ENCODE measurements around the gene CALCA. TPM values are rescaled to one million over a fixed set of nuclear protein-coding genes. Genes with fewer than 3 reads are reported as not detected.

Gene CALCA
- total RNA-seq, 2 experiments from 2014 or later, result not detected

GRCh38 chr11:14973621-14974514 is 1.7 kb upstream of the CALCA start:
- ChIA-PET CTCF (interaction anchor here (0.5 to 4.5 kb wide), 18 partner anchors 10 to 644 kb away, joined by 3 to 39 read pairs (median 4); partner anchors contain the start of gene CALCB), POLR2A (interaction anchor here (0.7 to 1.8 kb wide), 2 partner anchors 66 to 82 kb away, joined by 3 to 6 read pairs; partner anchors contain the start of gene CYP2R1)
- H3K36me3 Mint-ChIP-seq (ENCODE audit: low read depth), result no peaks in the 10 kb centered on the region
- H3K4me3 Mint-ChIP-seq, result peak overlapping the region; percentile 16
- H3K27me3 Mint-ChIP-seq, result peaks cover 77% of the 10 kb centered on the region
- peak; percentile 26 for DNase-seq
- H3K9me3 Mint-ChIP-seq, result no peaks in the 10 kb centered on the region
- peaks cover 30% of the 10 kb centered on the region for H3K4me1 Mint-ChIP-seq
- H3K27ac Mint-ChIP-seq, result no peak overlapping the region

- H3K27ac Mint-ChIP-seq, result no peak overlapping the region
- CTCF ChIA-PET, result interaction anchor here (0.5 to 4.5 kb wide), 7 partner anchors 18 to 438 kb away, joined by 3 to 39 read pairs (median 10); partner anchors contain the start of gene CALCB
- H3K27me3 Mint-ChIP-seq, result peaks cover 75% of the 10 kb centered on the region
- DNase-seq, result no peak
- H3K9me3 Mint-ChIP-seq, result no peaks in the 10 kb centered on the region
- H3K4me3 Mint-ChIP-seq, result peak overlapping the region; percentile 13
- peaks cover 30% of the 10 kb centered on the region for H3K4me1 Mint-ChIP-seq
- POLR2A ChIA-PET, result interaction anchor here (1.8 kb wide), 1 partner anchor 65 kb away, joined by 6 read pairs; no protein-coding TSS in a partner anchor
- H3K36me3 Mint-ChIP-seq (ENCODE audit: low read depth), result no peaks in the 10 kb centered on the region
These were observed 687 bp upstream of the CALCA start for GRCh38 chr11:14972581-14973495.

GRCh38 chr11:14969901-14970323 is 2.2 kb downstream of the CALCA start:
- DNase-seq, result peak; percentile 59
- no peak overlapping the region for H3K4me3 Mint-ChIP-seq
- H3K36me3 Mint-ChIP-seq (ENCODE audit: low read depth), result no peaks in the 10 kb centered on the region
- no peak overlapping the region for H3K27ac Mint-ChIP-seq
- ChIA-PET POLR2A (no interaction called here), CTCF (interaction anchor here (0.6 to 1.3 kb wide), 7 partner anchors 11 to 1229 kb away, joined by 3 to 8 read pairs (median 4); no protein-coding TSS in a partner anchor)
- H3K9me3 Mint-ChIP-seq, result no peaks in the 10 kb centered on the region
- H3K4me1 Mint-ChIP-seq, result peaks cover 24% of the 10 kb centered on the region
- H3K27me3 Mint-ChIP-seq, result peaks cover 59% of the 10 kb centered on the region

GRCh38 chr11:14967581-14968243 is 4.4 kb downstream of the CALCA start:
- Mint-ChIP-seq H3K9me3 (no peaks in the 10 kb centered on the region), H3K36me3 (ENCODE audit: low read depth) (no peaks in the 10 kb centered on the region), H3K27me3 (peaks cover 37% of the 10 kb centered on the region), H3K4me1 (peaks cover 3% of the 10 kb centered on the region), H3K4me3 (no peak overlapping the region), H3K27ac (no peak overlapping the region)
- DNase-seq, result no peak
- POLR2A ChIA-PET, result no interaction called here
- CTCF ChIA-PET, result no interaction called here

- no peak for DNase-seq
- CTCF ChIA-PET, result interaction anchor here (0.9 kb wide), 1 partner anchor 18 kb away, joined by 3 read pairs; no protein-coding TSS in a partner anchor
- POLR2A ChIA-PET, result no interaction called here
- H3K27me3 Mint-ChIP-seq, result peaks cover 4% of the 10 kb centered on the region
- no peak overlapping the region for H3K4me3 Mint-ChIP-seq
- no peak overlapping the region for H3K27ac Mint-ChIP-seq
- no peaks in the 10 kb centered on the region for H3K9me3 Mint-ChIP-seq
- H3K36me3 Mint-ChIP-seq (ENCODE audit: low read depth), result no peaks in the 10 kb centered on the region
- no peaks in the 10 kb centered on the region for H3K4me1 Mint-ChIP-seq
These were observed 16.0 kb downstream of the CALCA start for GRCh38 chr11:14956111-14956510.

GRCh38 chr11:14954581-14954980 is 17.6 kb downstream of the CALCA start:
- Mint-ChIP-seq H3K4me3 (no peak overlapping the region), H3K27me3 (peaks cover 4% of the 10 kb centered on the region), H3K36me3 (ENCODE audit: low read depth) (no peaks in the 10 kb centered on the region), H3K9me3 (no peaks in the 10 kb centered on the region), H3K4me1 (no peaks in the 10 kb centered on the region), H3K27ac (no peak overlapping the region)
- ChIA-PET CTCF (interaction anchor here (1.1 to 1.4 kb wide), 2 partner anchors 17 to 19 kb away, joined by 3 read pairs; no protein-coding TSS in a partner anchor), POLR2A (no interaction called here)
- DNase-seq, result no peak

GRCh38 chr11:14953904-14954303 is 18.2 kb downstream of the CALCA start:
- no peak overlapping the region for H3K4me3 Mint-ChIP-seq
- ChIA-PET CTCF (interaction anchor here (1.4 kb wide), 1 partner anchor 17 kb away, joined by 3 read pairs; no protein-coding TSS in a partner anchor), POLR2A (no interaction called here)
- no peak overlapping the region for H3K27ac Mint-ChIP-seq
- H3K27me3 Mint-ChIP-seq, result peaks cover 4% of the 10 kb centered on the region
- H3K4me1 Mint-ChIP-seq, result no peaks in the 10 kb centered on the region
- H3K9me3 Mint-ChIP-seq, result no peaks in the 10 kb centered on the region
- no peaks in the 10 kb centered on the region for H3K36me3 Mint-ChIP-seq (ENCODE audit: low read depth)
- no peak for DNase-seq

- H3K4me1 Mint-ChIP-seq, result no peaks in the 10 kb centered on the region
- H3K4me3 Mint-ChIP-seq, result no peak overlapping the region
- H3K27me3 Mint-ChIP-seq, result no peaks in the 10 kb centered on the region
- ChIA-PET CTCF (interaction anchor here (1.1 to 2.9 kb wide), 5 partner anchors 20 to 126 kb away, joined by 3 to 10 read pairs (median 6); no protein-coding TSS in a partner anchor), POLR2A (no interaction called here)
- no peaks in the 10 kb centered on the region for H3K36me3 Mint-ChIP-seq (ENCODE audit: low read depth)
- no peak for DNase-seq
- no peaks in the 10 kb centered on the region for H3K9me3 Mint-ChIP-seq
- H3K27ac Mint-ChIP-seq, result no peak overlapping the region
These were observed 22.6 kb downstream of the CALCA start for GRCh38 chr11:14949437-14950147.

- no peak overlapping the region for H3K4me3 Mint-ChIP-seq
- H3K27ac Mint-ChIP-seq, result no peak overlapping the region
- no peaks in the 10 kb centered on the region for H3K4me1 Mint-ChIP-seq
- H3K27me3 Mint-ChIP-seq, result no peaks in the 10 kb centered on the region
- DNase-seq, result no peak
- ChIA-PET CTCF (interaction anchor here (2.6 kb wide), 1 partner anchor 35 kb away, joined by 8 read pairs; no protein-coding TSS in a partner anchor), POLR2A (interaction anchor here (0.6 kb wide), 1 partner anchor 10 kb away, joined by 3 read pairs; no protein-coding TSS in a partner anchor)
- peaks cover 4% of the 10 kb centered on the region for H3K36me3 Mint-ChIP-seq (ENCODE audit: low read depth)
- peaks cover 6% of the 10 kb centered on the region for H3K9me3 Mint-ChIP-seq
These were observed 29.4 kb downstream of the CALCA start for GRCh38 chr11:14942745-14943144.

GRCh38 chr11:14938936-14939335 is 33.2 kb downstream of the CALCA start:
- CTCF ChIA-PET, result interaction anchor here (0.7 kb wide), 1 partner anchor 31 kb away, joined by 3 read pairs; no protein-coding TSS in a partner anchor
- H3K4me3 Mint-ChIP-seq, result no peak overlapping the region
- no peak for DNase-seq
- H3K27me3 Mint-ChIP-seq, result no peaks in the 10 kb centered on the region
- POLR2A ChIA-PET, result no interaction called here
- no peak overlapping the region for H3K27ac Mint-ChIP-seq
- H3K4me1 Mint-ChIP-seq, result no peaks in the 10 kb centered on the region
- H3K9me3 Mint-ChIP-seq, result peaks cover 7% of the 10 kb centered on the region
- H3K36me3 Mint-ChIP-seq (ENCODE audit: low read depth), result peaks cover 7% of the 10 kb centered on the region

- no peaks in the 10 kb centered on the region for H3K4me1 Mint-ChIP-seq
- CTCF ChIA-PET, result no interaction called here
These were observed 37.4 kb downstream of the CALCA start for GRCh38 chr11:14934641-14935351.

More at GRCh38 chr11:14934641-14935351, 37.4 kb downstream of the CALCA start:
- no peak for DNase-seq
- H3K9me3 Mint-ChIP-seq, result peaks cover 7% of the 10 kb centered on the region
- peaks cover 6% of the 10 kb centered on the region for H3K27me3 Mint-ChIP-seq
- H3K27ac Mint-ChIP-seq, result no peak overlapping the region
- no peak overlapping the region for H3K4me3 Mint-ChIP-seq
- peaks cover 7% of the 10 kb centered on the region for H3K36me3 Mint-ChIP-seq (ENCODE audit: low read depth)
- POLR2A ChIA-PET, result no interaction called here

All from activated CD4-positive, alpha-beta memory T cell treated with anti-CD3 and anti-CD28 coated beads, Interleukin-2, amount 10 ng/mL, durations not matched to agents 7 days and 5 days (primary cell).